DOHH2 (cell line): ENCODE results near the gene SPATA33.

Experiments used
- CTCF ChIP-seq: fragments of 200-600 bp; sonication (generic); IDR thresholded peaks from one replicate; pipeline ENCODE4 v1.5.1; 2014; ENCODE audit warnings: antibody characterized with exemption, mild to moderate bottlenecking, low read depth, low read length; ENCODE audit not compliant: poor library complexity, severe bottlenecking
- EZH2phosphoT487 ChIP-seq: fragments of 200-600 bp; sonication (generic); IDR thresholded peaks from 2 replicates; pipeline ENCODE4 v1.6.1; 2017; ENCODE audit warnings: borderline replicate concordance, mild to moderate bottlenecking, antibody characterized with exemption, low read length, moderate library complexity, mixed read lengths

GRCh38 chr16:89633064-89633631 lies 24.5 kb upstream of the SPATA33 start:
- no peak for TF ChIP-seq CTCF
- no peak for TF ChIP-seq EZH2phosphoT487
